ENCODE results near the gene NSD1. TPM values are rescaled to one million over a fixed set of nuclear protein-coding genes. Genes with fewer than 3 reads are reported as not detected.

The NSD1 gene
- total RNA-seq, 1 experiment from 2014 or later = 43.4 TPM

DNA sequence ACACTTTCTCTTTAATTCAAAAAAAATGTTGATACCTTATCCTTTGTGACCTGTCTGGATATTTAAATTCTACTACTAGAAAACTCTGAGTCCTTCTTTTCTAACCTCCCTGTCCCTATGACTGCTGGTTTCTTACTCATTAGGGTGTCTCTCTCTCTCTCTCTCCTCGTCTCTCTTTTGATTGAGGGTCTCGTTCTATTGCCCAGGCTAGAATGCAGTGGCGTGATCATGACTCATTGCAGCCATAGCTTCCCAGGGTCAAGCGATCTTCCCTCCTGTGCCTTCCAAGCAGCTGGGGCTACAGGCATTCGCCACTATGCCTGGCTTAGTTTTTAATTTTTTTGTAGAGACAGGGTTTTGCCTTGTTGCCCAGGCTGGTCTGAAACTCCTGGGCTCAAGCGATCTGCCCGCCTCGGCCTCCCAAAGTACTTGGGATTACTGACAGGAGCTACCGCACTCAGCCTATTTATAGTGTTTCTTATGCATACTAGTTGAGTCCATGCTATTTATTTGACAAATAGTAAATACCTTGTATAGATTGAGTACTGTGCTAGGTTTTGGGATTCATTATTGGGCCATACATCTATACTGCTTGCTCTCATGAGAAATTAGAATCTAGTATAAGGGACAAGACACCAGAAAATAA lies 61.9 kb downstream of the NSD1 start:
- Histone ChIP-seq H3K27me3 (ENCODE audit: control insufficient read depth, insufficient read depth, low read length) (no peaks in the 10 kb centered on the region), H3K36me3 (replicated peaks; ENCODE audit: control insufficient read depth, insufficient read depth, low read length) (peaks cover 9% of the 10 kb centered on the region), H3K4me3 (ENCODE audit: insufficient read depth, low read depth, low read length) (no peak overlapping the region)
- no peak for DNase-seq

DNA sequence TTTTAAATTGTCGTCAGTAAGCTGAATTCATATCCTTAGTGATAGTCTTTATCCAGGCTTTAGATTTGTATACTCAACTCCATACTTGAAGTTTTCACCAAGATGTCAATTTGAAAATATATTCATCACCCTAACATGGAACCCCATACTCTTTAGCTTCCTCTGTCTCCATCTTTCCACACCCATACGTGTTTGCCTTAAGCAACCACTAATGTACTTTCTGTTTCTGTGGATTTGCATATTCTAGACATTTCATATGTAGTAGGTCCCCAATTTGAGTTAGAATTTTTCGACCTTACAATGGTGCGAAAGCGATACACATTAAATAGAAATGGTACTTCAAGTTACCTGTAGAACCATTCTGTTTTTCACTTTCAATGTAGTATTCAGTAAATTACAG lies 65.2 kb downstream of the NSD1 start:
- DNase-seq = no peak
- Histone ChIP-seq H3K27me3 (ENCODE audit: control insufficient read depth, insufficient read depth, low read length) (no peaks in the 10 kb centered on the region), H3K36me3 (replicated peaks; ENCODE audit: control insufficient read depth, insufficient read depth, low read length) (peaks cover 9% of the 10 kb centered on the region), H3K4me3 (ENCODE audit: insufficient read depth, low read depth, low read length) (no peak overlapping the region)

DNA sequence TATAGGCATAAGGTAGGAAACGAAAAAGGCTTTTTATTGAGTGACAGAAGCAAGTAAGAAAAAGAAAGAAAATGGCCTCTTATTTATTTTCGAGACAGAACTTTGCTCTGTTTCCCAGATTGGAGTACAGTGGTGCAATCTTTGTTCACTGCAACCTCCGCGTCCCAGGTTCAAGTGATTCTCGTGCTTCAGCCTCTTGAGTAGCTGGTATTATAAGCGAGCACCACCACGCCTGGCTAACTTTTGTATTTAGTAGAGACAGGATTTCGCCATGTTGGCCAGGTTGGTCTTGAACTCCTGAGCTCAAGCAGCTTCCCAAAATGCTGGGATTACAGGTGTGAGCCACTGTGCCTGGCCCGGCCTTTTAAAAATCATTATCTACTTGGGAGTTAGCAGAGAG lies 70.7 kb downstream of the NSD1 start:
- no peak for DNase-seq
- Histone ChIP-seq H3K4me3 (ENCODE audit: insufficient read depth, low read depth, low read length) (no peak overlapping the region), H3K36me3 (replicated peaks; ENCODE audit: control insufficient read depth, insufficient read depth, low read length) (peaks cover 13% of the 10 kb centered on the region), H3K27me3 (ENCODE audit: control insufficient read depth, insufficient read depth, low read length) (no peaks in the 10 kb centered on the region)

DNA sequence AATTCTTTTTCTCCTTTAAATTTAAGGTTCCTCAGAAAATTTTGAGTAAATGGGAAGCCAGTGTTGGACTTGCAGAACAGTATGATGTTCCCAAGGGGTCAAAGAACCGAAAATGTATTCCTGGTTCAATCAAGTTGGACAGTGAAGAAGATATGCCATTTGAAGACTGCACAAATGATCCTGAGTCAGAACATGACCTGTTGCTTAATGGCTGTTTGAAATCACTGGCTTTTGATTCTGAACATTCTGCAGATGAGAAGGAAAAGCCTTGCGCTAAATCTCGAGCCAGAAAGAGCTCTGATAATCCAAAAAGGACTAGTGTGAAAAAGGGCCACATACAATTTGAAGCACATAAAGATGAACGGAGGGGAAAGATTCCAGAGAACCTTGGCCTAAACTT lies 76.0 kb downstream of the NSD1 start:
- H3K4me3 ChIP-seq (ENCODE audit: insufficient read depth, low read depth, low read length) = no peak overlapping the region
- H3K27me3 ChIP-seq (ENCODE audit: control insufficient read depth, insufficient read depth, low read length) = no peaks in the 10 kb centered on the region
- peaks cover 31% of the 10 kb centered on the region for H3K36me3 ChIP-seq (replicated peaks; ENCODE audit: control insufficient read depth, insufficient read depth, low read length)
- DNase-seq = no peak

DNA sequence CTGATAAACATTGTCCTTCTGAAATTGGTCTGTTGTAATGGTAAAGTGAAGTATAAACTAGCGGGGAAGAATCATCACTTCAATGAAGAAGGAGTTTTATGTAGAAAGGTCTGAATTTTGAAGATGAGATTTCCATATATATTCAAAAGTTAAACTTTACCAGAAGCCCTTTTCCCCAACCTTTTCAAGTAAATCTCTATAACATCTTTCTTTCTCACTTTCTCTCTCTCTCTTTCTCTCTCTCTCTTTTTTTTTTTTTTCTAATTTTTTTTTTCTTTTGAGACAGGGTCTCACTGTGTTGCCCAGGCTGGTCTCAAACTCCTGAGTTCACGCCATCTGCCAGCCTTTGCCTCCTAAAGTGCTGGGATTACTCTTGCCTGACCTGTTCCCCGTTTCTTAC lies 78.7 kb downstream of the NSD1 start:
- DNase-seq = no peak
- no peak overlapping the region for H3K4me3 ChIP-seq (ENCODE audit: insufficient read depth, low read depth, low read length)
- H3K36me3 ChIP-seq (replicated peaks; ENCODE audit: control insufficient read depth, insufficient read depth, low read length) = peaks cover 29% of the 10 kb centered on the region
- no peaks in the 10 kb centered on the region for H3K27me3 ChIP-seq (ENCODE audit: control insufficient read depth, insufficient read depth, low read length)

DNA sequence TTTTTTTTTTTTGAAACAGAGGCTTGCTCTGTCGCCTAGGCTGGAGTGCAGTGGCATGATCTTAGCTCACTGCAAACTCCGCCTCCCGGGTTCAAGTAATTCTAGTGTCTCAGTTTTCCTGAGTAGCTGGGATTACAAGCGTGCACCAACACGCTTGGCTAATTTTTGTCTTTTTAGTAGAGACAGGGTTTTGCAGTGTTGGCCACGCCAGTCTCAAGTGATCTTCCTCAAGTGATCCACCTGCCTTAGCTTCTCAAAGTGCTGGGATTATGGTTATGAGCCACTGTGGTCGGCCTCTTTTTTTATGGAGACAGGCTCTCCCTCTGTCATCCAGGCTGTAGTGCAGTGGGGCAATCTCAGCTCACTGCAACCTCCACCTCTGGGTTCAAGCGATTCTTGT lies 87.0 kb downstream of the NSD1 start:
- H3K27me3 ChIP-seq (ENCODE audit: control insufficient read depth, insufficient read depth, low read length) = no peaks in the 10 kb centered on the region
- DNase-seq = no peak
- no peaks in the 10 kb centered on the region for H3K36me3 ChIP-seq (replicated peaks; ENCODE audit: control insufficient read depth, insufficient read depth, low read length)
- H3K4me3 ChIP-seq (ENCODE audit: insufficient read depth, low read depth, low read length) = no peak overlapping the region

DNA sequence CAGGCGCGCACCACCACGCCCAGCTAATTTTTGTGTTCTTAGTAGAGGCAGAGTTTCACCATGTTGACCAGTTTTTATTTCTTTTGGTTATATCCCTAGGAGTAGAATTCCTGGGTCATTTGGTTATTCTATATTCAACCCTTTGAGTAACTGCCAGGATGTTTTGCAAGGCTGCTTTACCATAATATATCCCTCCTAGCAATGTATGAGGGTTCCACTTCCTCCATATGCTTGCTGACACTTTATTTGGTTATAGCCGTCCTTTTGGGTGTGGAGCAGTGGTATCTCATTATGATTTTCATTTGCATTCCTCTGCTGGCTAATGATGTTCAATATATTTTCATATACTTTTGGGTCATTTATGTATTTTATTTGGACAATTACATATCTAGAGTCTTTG lies 88.7 kb downstream of the NSD1 start:
- Histone ChIP-seq H3K36me3 (replicated peaks; ENCODE audit: control insufficient read depth, insufficient read depth, low read length) (no peaks in the 10 kb centered on the region), H3K4me3 (ENCODE audit: insufficient read depth, low read depth, low read length) (no peak overlapping the region), H3K27me3 (ENCODE audit: control insufficient read depth, insufficient read depth, low read length) (no peaks in the 10 kb centered on the region)
- no peak for DNase-seq

DNA sequence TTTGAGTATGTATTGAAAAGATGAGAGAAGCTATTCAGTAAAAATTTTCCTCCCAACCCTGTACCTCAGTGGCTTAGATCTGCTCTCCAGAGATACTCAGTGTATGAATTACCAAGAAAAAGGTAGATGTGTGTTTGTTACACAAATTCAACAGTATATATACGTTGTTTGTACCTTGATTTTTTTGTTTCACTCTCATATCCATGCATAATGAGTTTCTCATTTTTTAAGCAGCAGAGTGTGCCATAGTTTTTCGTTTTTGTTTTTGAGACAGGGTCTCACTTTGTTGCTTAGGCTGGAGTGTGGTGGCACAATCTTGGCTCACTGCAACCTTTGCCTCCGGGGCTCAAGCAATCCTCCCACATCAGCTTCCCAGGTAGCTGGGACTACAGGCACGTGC lies 92.2 kb downstream of the NSD1 start:
- Histone ChIP-seq H3K4me3 (ENCODE audit: insufficient read depth, low read depth, low read length) (no peak overlapping the region), H3K36me3 (replicated peaks; ENCODE audit: control insufficient read depth, insufficient read depth, low read length) (no peaks in the 10 kb centered on the region), H3K27me3 (ENCODE audit: control insufficient read depth, insufficient read depth, low read length) (no peaks in the 10 kb centered on the region)
- DNase-seq = no peak

DNA sequence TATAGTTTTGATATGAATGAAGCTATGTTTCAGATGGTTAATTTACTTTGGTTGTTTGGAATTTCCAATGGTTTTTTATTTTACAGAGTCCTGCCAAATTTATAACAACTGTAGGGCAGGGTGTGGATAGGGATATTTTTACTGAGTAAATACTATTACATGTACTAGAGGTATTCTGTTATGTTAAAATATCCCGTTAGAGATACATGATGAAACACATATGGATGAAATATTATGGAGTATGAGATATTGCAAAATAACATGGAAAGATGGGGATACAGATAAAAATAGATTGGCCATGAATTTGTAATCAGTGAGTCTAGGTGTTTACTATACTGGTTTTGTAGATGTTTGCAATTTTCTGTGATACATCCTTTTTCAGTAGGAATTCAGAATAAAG lies 93.3 kb downstream of the NSD1 start:
- DNase-seq = no peak
- Histone ChIP-seq H3K36me3 (replicated peaks; ENCODE audit: control insufficient read depth, insufficient read depth, low read length) (no peaks in the 10 kb centered on the region), H3K27me3 (ENCODE audit: control insufficient read depth, insufficient read depth, low read length) (no peaks in the 10 kb centered on the region), H3K4me3 (ENCODE audit: insufficient read depth, low read depth, low read length) (no peak overlapping the region)

DNA sequence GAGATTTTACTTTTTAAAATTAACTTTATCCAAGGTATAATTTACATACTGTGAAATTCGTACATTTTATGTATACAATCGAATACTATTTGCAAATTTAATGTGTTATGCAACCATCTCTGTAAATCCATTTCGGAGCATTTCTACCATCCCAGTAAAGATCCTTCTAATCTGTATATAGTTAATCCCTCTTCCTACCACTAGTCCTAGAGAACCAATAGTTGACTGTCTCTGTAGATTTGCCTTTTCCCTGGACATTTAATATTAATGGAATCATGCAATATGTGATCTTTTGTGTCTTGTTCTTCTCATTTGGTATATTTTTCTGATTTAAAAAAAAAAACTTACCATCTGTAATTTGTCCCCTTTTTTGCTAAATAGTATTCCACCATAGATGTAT lies 95.2 kb downstream of the NSD1 start:
- Histone ChIP-seq H3K36me3 (replicated peaks; ENCODE audit: control insufficient read depth, insufficient read depth, low read length) (no peaks in the 10 kb centered on the region), H3K27me3 (ENCODE audit: control insufficient read depth, insufficient read depth, low read length) (no peaks in the 10 kb centered on the region), H3K4me3 (ENCODE audit: insufficient read depth, low read depth, low read length) (no peak overlapping the region)
- no peak for DNase-seq

DNA sequence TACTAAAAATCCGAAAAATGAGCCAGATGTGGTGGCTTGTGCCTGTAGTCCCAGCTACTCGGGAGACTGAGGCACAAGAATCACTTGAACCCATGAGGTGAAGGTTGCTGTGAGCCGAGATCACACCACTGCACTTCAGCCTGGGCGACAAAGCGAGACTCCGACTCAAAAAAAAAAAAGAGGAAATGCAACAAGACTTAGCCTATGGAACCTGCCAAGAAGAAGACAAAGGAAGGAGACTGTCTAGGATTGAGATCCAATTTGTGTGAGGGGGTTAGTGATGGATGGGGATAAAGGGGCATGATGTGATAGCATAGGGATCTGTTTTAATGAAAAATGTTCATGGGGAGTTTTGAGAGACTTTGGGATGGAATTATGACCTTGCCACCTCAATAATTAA lies 97.1 kb downstream of the NSD1 start:
- no peak for DNase-seq
- no peak overlapping the region for H3K4me3 ChIP-seq (ENCODE audit: insufficient read depth, low read depth, low read length)
- no peaks in the 10 kb centered on the region; the same call in 1 of the 2 replicates for H3K36me3 ChIP-seq (replicated peaks; ENCODE audit: control insufficient read depth, insufficient read depth, low read length)
- H3K27me3 ChIP-seq (ENCODE audit: control insufficient read depth, insufficient read depth, low read length) = no peaks in the 10 kb centered on the region

DNA sequence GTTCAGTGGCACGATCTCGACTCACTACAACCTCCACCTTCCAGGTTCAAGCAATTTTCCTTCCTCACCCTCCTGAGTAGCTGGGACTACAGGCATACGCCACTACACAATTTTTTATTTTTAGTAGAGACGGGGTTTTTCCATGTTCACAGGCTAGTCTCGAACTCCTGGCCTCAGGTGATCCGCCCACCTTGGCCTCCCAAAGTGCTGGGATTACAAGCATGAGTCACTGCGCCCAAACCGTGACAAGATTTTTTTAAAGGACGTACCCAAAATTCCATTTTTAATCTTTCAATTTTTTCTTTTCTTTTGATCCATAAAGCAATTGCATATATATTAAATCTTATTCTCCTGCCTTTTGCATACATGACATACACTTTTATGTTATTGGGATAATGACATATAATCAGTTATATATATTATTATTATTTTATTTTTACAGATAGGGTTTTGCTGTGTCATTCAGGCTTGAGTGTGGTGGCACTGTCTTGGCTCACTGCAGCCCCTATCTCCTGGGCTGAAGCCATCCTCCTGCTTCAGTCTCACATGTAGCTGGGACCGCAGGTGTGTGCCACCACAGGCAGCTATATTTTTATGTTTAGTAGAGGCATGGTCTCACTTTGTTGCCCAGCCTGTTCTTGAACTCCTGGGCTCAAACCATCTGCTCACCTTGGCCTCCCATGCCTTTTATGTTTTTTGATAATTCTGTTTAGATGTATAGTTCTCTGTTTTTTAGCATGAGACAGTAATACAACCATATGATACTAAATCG lies 98.1 kb downstream of the NSD1 start:
- Histone ChIP-seq H3K4me3 (ENCODE audit: insufficient read depth, low read depth, low read length) (no peak overlapping the region), H3K27me3 (ENCODE audit: control insufficient read depth, insufficient read depth, low read length) (no peaks in the 10 kb centered on the region), H3K36me3 (replicated peaks; ENCODE audit: control insufficient read depth, insufficient read depth, low read length) (peaks cover 2% of the 10 kb centered on the region)
- DNase-seq = no peak

DNA sequence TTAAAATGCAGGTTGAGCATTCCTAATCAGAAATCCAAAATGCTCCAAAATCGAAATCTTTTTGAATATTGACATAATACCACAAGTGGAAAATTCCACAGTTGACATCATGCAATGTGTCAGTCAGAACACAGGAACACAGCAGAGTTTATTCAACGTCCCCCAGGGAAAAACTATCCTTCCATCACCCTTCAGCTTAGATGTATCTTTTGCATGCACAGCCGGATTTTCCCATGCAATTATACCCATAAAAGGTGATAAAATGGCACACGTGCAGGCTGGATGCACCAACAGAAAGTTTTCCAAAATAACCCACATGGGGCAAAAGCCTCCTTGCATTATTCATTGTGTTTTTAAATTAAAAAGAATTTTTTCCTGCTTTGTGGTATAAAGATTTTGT lies 98.8 kb downstream of the NSD1 start:
- H3K27me3 ChIP-seq (ENCODE audit: control insufficient read depth, insufficient read depth, low read length) = no peaks in the 10 kb centered on the region
- no peak for DNase-seq
- H3K36me3 ChIP-seq (replicated peaks; ENCODE audit: control insufficient read depth, insufficient read depth, low read length) = peaks cover 3% of the 10 kb centered on the region
- H3K4me3 ChIP-seq (ENCODE audit: insufficient read depth, low read depth, low read length) = no peak overlapping the region

DNA sequence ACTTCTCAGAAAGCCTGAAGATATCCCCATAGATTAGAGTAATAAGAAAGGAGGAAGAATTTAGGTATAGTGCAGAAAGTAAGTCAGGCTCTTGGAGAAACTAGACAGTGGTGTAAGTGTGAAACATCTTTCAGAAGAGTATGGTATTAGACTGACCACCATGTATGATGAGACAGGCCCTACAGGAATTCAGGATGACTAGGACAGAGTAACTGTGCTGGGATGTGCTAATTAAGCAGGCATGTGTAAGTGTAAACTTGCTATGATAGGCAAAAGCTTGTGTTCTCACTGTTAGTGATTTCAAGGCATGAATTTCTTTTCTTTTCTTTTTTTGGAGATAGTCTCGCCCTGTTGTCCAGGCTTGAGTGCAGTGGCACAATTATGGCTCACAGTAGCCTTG lies 99.2 kb downstream of the NSD1 start:
- no peak for DNase-seq
- Histone ChIP-seq H3K27me3 (ENCODE audit: control insufficient read depth, insufficient read depth, low read length) (no peaks in the 10 kb centered on the region), H3K36me3 (replicated peaks; ENCODE audit: control insufficient read depth, insufficient read depth, low read length) (peaks cover 3% of the 10 kb centered on the region), H3K4me3 (ENCODE audit: insufficient read depth, low read depth, low read length) (no peak overlapping the region)

DNA sequence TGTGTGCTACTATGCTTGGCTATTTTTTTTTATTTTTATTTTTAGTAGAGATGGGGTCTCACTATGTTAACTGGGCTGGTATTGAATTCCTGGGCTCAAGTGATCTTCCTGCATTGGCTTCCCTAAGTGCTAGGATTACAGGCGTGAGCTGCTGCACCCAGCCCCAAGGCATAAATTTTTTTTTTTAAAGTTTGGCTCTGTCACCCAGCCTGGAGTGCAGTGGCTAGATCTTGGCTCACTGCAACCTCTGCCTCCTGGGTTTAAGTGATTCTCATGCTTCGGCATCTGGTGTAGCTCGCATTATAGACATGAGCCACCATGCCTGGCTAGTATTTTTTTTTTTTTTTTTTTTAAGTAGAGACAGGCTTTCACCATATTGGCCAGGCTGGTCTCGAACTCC lies 99.6 kb downstream of the NSD1 start:
- Histone ChIP-seq H3K36me3 (replicated peaks; ENCODE audit: control insufficient read depth, insufficient read depth, low read length) (peaks cover 5% of the 10 kb centered on the region), H3K4me3 (ENCODE audit: insufficient read depth, low read depth, low read length) (no peak overlapping the region), H3K27me3 (ENCODE audit: control insufficient read depth, insufficient read depth, low read length) (no peaks in the 10 kb centered on the region)
- no peak for DNase-seq
